SK-N-MC (cell line): ENCODE measurements around the gene HPCAL1.
"Not testable (repeated sequence)": the region's sequence is repeated elsewhere in the genome, so short reads cannot be mapped to it uniquely, and the experiment has no call there.

Experiments
- DNase-seq: peaks from one replicate; pipeline ENCODE4 v3.0.0-alpha.2; 2011; ENCODE audit warnings: low read depth, low spot score
- H3K27ac ChIP-seq: fragments of 200-600 bp; sonication (generic); 2 replicates; pipeline ENCODE4 v1.5.1; 2016; ENCODE audit warnings: mixed run types
- H3K36me3 ChIP-seq: fragments of 200-600 bp; sonication (generic); 2 replicates; pipeline ENCODE4 v1.6.1; 2017; ENCODE audit warnings: antibody characterized with exemption, low read length, mixed read lengths; ENCODE audit not compliant: insufficient read depth
- H3K4me3 ChIP-seq: fragments of 200-600 bp; sonication (generic); 2 replicates; pipeline ENCODE4 v1.5.1; 2016
- H3K9ac ChIP-seq: fragments of 200-600 bp; sonication (generic); 2 replicates; pipeline ENCODE4 v1.8.0; 2017; ENCODE audit warnings: mixed run types, mixed read lengths; ENCODE audit not compliant: insufficient read length
- H3K9me3 ChIP-seq: fragments of 200-600 bp; sonication (generic); 2 replicates; pipeline ENCODE4 v1.6.1; 2017; ENCODE audit warnings: low read depth, mild to moderate bottlenecking, antibody characterized with exemption, low read length, moderate library complexity, mixed read lengths
- EZH2 ChIP-seq: fragments of 200-600 bp; sonication (generic); IDR thresholded peaks from one replicate; pipeline ENCODE4 v1.6.1; 2017; ENCODE audit warnings: antibody characterized with exemption
- FOXP2 ChIP-seq: optimal IDR thresholded peaks from 2 replicates; pipeline ENCODE3; 2011; ENCODE audit warnings: mild to moderate bottlenecking, moderate library complexity; ENCODE audit not compliant: insufficient read depth; ENCODE audit errors: extremely low read length, control extremely low read depth
- POLR2AphosphoS5 ChIP-seq: IDR thresholded peaks from 2 replicates; pipeline ENCODE4 v1.6.1; 2012; ENCODE audit warnings: mild to moderate bottlenecking, low read depth, low read length, borderline replicate concordance

The HPCAL1 gene

GRCh38 chr2:10454505-10454904, 151.8 kb downstream of the HPCAL1 start:
- H3K27ac ChIP-seq = no peak overlapping the region
- H3K36me3 ChIP-seq = no peaks in the 10 kb centered on the region
- no peak for DNase-seq
- TF ChIP-seq POLR2AphosphoS5 = no peak
- no peak for TF ChIP-seq FOXP2
- no peak for TF ChIP-seq EZH2
- H3K4me3 ChIP-seq = no peak overlapping the region
- no peak overlapping the region for H3K9ac ChIP-seq
- no peaks in the 10 kb centered on the region for H3K9me3 ChIP-seq

DNA sequence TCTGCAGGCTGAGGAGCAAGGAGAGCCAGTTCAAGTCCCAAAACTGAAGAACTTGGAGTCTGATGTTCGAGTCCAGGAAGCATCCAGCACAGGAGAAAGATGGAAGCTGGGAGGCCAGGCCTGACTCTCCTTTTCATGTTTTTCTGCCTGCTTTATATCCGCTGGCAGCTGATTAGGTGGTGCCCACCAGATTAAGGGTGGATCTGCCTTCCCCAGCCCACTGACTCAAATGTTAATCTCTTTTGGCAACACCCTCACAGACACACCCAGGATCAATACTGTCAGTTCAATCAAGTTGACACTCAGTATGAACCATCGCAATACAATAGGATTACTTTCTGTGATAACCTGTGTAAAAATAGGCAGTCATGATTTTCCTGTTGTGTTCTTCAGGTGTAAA, 154.5 kb downstream of the HPCAL1 start:
- not testable (repeated sequence) for H3K36me3 ChIP-seq, H3K9me3 ChIP-seq, H3K4me3 ChIP-seq, DNase-seq, H3K27ac ChIP-seq, H3K9ac ChIP-seq

DNA sequence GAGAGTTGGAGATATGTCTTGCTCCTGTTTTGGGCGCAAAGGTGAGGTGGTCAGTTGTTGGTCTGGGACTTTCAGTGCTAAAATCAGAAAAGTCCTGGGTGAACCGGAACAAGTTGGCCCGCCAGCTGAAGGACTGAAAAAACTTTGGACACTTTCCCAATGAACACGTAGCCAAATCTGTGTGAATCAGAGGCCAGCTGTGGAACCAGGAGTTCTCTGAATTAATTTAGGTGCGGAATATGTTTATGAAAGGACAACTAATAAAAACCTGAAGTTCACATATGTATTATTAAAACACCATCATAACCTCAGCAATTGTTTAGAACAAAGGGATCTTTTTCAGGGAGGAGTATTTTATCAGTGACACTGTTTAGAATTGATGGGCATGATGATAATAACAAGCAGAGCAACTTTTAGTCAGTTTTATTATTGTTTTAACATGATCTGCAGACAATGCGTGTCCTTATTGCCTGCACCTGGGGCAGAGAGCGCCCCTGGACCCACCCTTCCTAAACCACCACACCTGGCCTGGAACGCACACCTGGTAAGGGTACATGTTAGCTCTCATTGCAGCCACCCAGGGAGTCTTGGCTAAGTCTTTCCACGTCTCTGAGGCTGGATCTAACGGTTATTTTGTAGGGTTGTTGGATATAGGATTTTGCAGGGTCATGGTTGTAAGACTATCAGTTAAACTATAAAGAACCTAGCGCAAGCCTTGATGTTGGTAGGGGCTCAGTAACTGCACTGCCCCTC, 155.3 kb downstream of the HPCAL1 start:
- DNase-seq = no peak
- Histone ChIP-seq H3K36me3 (no peaks in the 10 kb centered on the region), H3K4me3 (no peak overlapping the region), H3K9ac (no peak overlapping the region), H3K27ac (no peak overlapping the region), H3K9me3 (no peaks in the 10 kb centered on the region)
- TF ChIP-seq FOXP2 (no peak), POLR2AphosphoS5 (no peak), EZH2 (no peak)

GRCh38 chr2:10460366-10460796, 157.7 kb downstream of the HPCAL1 start:
- Histone ChIP-seq H3K4me3 (no peak overlapping the region), H3K27ac (no peak overlapping the region), H3K9ac (no peak overlapping the region), H3K36me3 (no peaks in the 10 kb centered on the region), H3K9me3 (no peaks in the 10 kb centered on the region)
- no peak for DNase-seq
- TF ChIP-seq POLR2AphosphoS5 (no peak), EZH2 (no peak), FOXP2 (no peak)

DNA sequence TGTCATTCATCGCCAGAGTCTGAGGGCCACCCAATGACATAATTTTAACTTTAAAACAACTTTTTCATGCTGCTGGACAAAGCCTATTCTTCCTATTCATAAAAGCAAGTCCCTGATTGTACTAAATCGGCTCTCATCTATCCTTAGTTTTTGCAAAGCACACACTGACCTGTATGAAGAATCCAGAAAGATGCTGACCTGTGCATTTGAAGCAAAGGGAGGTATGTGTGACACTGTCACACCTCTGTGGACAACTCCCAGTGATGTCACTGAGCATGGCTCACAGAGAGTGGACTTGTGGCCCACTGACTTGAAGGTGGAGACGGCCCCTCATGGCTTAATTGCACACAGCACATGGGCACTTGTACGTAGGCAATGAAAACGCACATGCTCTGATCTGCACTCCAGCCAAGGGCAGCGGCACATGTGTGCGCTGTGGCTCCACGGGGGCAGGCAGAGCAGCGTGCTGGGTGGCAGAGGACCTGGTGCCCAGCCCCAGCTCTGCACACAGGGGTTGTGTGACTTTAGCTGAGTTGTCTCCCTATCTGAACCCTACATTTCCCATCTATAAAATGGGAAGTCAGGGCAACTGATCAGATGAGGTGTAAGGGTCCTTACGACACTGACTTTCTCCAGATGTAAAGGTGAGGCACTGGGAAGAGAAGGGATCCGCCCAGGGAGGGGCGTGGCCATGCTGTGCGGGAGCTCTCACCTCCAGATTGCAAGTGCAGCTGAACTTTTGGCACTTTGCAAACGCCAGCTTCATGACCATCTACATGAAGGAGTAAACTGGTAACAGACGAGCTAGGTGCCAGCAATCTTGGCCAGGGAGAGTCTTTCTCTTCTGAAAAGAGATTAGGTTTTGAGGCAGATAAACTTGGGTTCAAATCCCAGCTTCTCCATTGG, 159.7 kb downstream of the HPCAL1 start:
- no peaks in the 10 kb centered on the region for H3K9me3 ChIP-seq
- TF ChIP-seq EZH2 (no peak), POLR2AphosphoS5 (no peak), FOXP2 (no peak)
- no peak for DNase-seq
- H3K4me3 ChIP-seq = no peak overlapping the region
- H3K36me3 ChIP-seq = no peaks in the 10 kb centered on the region
- no peak overlapping the region for H3K27ac ChIP-seq
- no peak overlapping the region for H3K9ac ChIP-seq

DNA sequence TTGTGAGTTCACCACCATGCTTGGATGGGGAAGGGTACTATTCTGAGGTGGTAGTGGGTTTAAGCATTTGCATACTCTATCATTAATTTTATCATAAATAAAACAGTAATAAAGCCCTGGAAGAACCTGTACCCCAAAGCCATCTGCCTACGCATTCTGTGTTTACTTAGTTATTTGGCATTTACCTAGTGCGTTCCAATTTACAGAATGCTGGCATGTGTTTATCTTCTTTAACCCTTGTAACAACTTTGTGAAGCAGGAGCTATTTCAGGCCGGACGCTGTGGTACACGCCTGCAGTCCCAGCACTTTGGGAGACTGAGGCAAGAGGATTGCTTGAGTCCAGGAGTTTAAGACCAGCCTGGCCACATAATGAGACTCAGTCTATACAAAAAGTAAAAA, 163.2 kb downstream of the HPCAL1 start:
- Histone ChIP-seq H3K27ac (no peak overlapping the region), H3K9me3 (no peaks in the 10 kb centered on the region), H3K4me3 (no peak overlapping the region), H3K9ac (no peak overlapping the region), H3K36me3 (no peaks in the 10 kb centered on the region)
- TF ChIP-seq POLR2AphosphoS5 = no peak
- TF ChIP-seq FOXP2 = no peak
- no peak for TF ChIP-seq EZH2
- DNase-seq = no peak

- no peaks in the 10 kb centered on the region for H3K36me3 ChIP-seq
- no peak for DNase-seq
- H3K9me3 ChIP-seq = no peaks in the 10 kb centered on the region
- H3K9ac ChIP-seq = no peak overlapping the region
- TF ChIP-seq EZH2 (no peak), FOXP2 (no peak), POLR2AphosphoS5 (no peak)
- H3K27ac ChIP-seq = no peak overlapping the region
- H3K4me3 ChIP-seq = no peak overlapping the region
Measured at GRCh38 chr2:10466801-10467200, 164.1 kb downstream of the HPCAL1 start.

DNA sequence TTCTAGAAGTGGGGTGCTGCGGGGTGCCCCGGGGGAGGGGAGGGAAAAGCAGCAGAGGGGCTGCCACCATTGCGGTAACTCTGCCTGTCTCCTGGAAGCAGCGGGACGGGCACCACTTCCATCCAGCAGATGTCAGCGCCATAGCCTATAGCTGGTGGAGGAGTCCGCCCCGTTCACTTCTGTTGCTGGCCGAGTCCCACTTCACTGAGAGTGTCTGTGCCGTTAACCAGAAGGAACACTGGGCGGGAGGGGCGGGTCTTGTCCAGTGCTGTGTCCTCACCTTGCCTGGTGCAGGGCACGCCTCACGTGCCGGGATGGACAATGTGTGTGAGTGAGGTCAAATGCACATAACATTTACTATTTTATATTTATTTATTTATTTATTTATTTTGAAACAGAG, 164.7 kb downstream of the HPCAL1 start:
- Histone ChIP-seq H3K9me3 (no peaks in the 10 kb centered on the region), H3K36me3 (no peaks in the 10 kb centered on the region), H3K27ac (no peak overlapping the region), H3K4me3 (no peak overlapping the region), H3K9ac (no peak overlapping the region)
- TF ChIP-seq POLR2AphosphoS5 (no peak), FOXP2 (no peak), EZH2 (no peak)
- no peak for DNase-seq
